Osteoblast (primary cell): Measurements from ENCODE around the gene PAXIP1. TPM values are rescaled to one million over a fixed set of nuclear protein-coding genes. Genes with fewer than 3 reads are reported as not detected.
A peak's percentile ranks its signal among the peaks of the same experiment; 100 is the strongest.

Source experiments
- DNase-seq: peaks from one replicate; pipeline ENCODE4 v3.0.0; 2011; ENCODE audit warnings: low spot score, mixed read lengths; ENCODE audit not compliant: insufficient read length; ENCODE audit errors: missing footprints
- H2AFZ ChIP-seq: 2 replicates; pipeline ENCODE4 v1.6.0; 2011; ENCODE audit warnings: mild to moderate bottlenecking, low read length
- H3K27ac ChIP-seq: 2 replicates; pipeline ENCODE4 v1.5.1; 2011; ENCODE audit warnings: mild to moderate bottlenecking, low read depth, low read length, moderate library complexity
- H3K27me3 ChIP-seq: 2 replicates; pipeline ENCODE4 v1.6.0; 2012; ENCODE audit warnings: mild to moderate bottlenecking, control low read depth, inconsistent platforms, low read length, moderate library complexity; ENCODE audit not compliant: insufficient read depth
- H3K36me3 ChIP-seq: 2 replicates; pipeline ENCODE4 v1.5.1; 2011; ENCODE audit warnings: mild to moderate bottlenecking, low read length, control low read depth, moderate library complexity; ENCODE audit not compliant: insufficient read depth
- H3K4me1 ChIP-seq: 2 replicates; pipeline ENCODE4 v1.5.1; 2011; ENCODE audit warnings: mild to moderate bottlenecking, low read length, control low read depth, moderate library complexity; ENCODE audit not compliant: insufficient read depth
- H3K4me2 ChIP-seq: 2 replicates; pipeline ENCODE4 v1.6.0; 2011; ENCODE audit warnings: mild to moderate bottlenecking, low read length; ENCODE audit not compliant: insufficient read depth
- H3K4me3 ChIP-seq: fragments of 200-600 bp; sonication (generic); 3 replicates; pipeline ENCODE4 v1.5.1; 2012; ENCODE audit warnings: mild to moderate bottlenecking, low read length, inconsistent platforms; ENCODE audit not compliant: insufficient read depth
- H3K79me2 ChIP-seq: 2 replicates; pipeline ENCODE4 v1.6.0; 2012; ENCODE audit warnings: mild to moderate bottlenecking, low read length, control low read depth, inconsistent platforms; ENCODE audit not compliant: insufficient read depth
- H3K9me3 ChIP-seq: 2 replicates; pipeline ENCODE4 v1.5.1; 2011; ENCODE audit warnings: low read depth, low read length, control low read depth
- H4K20me1 ChIP-seq: 2 replicates; pipeline ENCODE4 v1.6.0; 2012; ENCODE audit warnings: mild to moderate bottlenecking, low read length, control low read depth; ENCODE audit not compliant: insufficient read depth
- CTCF ChIP-seq: IDR thresholded peaks from 2 replicates; pipeline ENCODE4 v1.5.1; 2011; ENCODE audit warnings: mild to moderate bottlenecking, low read depth, low read length, moderate library complexity; ENCODE audit errors: extremely low read depth
- total RNA-seq: library from RNA; depleted of rRNA; stranded (reverse); fragments of >200 nt; gene quantifications from 2 replicates; pipeline ENCODE4 v1.2.3, GENCODE V29; 2012

PAXIP1 gene
- total RNA-seq, 1 donor, result 10.5 TPM

DNA sequence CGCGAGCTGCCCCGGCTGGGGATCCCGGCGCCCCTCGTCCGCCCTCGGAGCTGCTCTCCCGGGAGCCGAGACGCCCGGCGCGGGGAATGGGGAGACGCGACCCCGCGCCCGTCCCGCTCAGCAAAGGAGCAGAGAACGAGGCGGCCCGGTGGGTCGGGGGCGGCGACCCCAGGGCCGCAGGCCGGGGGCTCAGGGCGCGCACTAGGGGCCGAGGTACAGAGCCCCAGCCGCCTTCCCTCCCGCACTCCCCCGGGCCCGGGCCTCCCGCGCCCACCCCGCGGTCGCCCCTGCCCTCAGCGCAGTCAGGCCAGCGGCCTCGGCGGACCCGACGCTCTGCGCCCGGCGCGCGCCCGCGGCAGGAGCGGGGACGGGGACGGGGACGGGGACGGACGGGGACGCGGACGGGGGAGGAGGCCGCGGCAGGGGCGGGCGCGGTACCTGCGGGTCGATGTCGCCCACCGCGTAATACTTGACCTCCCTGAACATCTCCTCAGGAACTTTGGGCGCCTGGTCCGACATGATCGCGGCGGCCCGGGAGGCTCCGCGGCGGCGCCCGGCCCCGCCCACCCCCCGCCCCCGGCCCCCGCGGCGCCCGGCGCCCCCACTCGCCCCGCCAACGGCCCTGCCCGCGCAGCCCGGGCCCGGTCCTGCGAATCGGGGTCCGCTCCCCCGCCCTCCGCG is 373 bp downstream of the PAXIP1 start:
- H3K4me2 ChIP-seq, result peak overlapping the region; percentile 87
- no peak overlapping the region for H3K27ac ChIP-seq
- no peak for TF ChIP-seq CTCF
- no peaks in the 10 kb centered on the region for H3K9me3 ChIP-seq
- peaks cover 51% of the 10 kb centered on the region for H3K79me2 ChIP-seq
- no peaks in the 10 kb centered on the region for H4K20me1 ChIP-seq
- peak overlapping the region; percentile 35 for H2AFZ ChIP-seq
- no peaks in the 10 kb centered on the region for H3K27me3 ChIP-seq
- H3K4me1 ChIP-seq, result peaks cover 5% of the 10 kb centered on the region
- peak; percentile 93 for DNase-seq
- peak overlapping the region; percentile 92 for H3K4me3 ChIP-seq
- peaks cover 6% of the 10 kb centered on the region for H3K36me3 ChIP-seq

DNA sequence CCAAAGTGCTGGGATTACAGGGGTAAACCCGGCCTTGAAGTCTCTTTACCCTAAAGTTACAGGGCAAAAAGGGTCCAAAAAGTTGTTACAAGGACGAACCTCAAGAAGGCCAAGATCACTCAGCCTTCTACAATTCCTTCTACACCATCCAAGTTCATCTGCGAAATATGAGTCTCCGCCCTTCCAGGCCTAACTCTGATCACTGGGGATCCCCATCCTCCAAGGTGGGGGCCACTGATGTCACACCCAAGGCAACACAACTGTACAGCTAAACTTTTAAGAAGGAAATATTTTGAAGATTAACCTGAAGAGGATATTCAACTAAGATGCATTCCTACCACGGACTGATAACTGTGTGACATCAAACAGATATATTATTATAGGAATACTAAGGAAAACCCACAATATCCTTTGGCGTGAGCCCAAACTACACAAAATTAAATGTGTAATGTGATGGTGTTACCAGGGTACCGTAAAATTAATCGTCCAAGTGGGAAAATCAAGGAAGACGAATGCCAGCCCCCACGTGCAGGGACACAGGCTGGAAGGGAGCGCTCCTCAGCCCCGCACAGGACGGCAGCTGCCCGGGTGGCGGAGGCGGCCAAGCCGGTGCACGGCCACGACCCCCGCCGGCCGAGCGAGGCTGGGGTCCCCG is 1.0 kb downstream of the PAXIP1 start:
- Histone ChIP-seq H3K4me2 (peak overlapping the region; percentile 87), H3K79me2 (peaks cover 51% of the 10 kb centered on the region), H4K20me1 (no peaks in the 10 kb centered on the region), H3K36me3 (peaks cover 13% of the 10 kb centered on the region), H3K9me3 (no peaks in the 10 kb centered on the region), H3K27ac (no peak overlapping the region), H3K27me3 (no peaks in the 10 kb centered on the region), H3K4me3 (peak overlapping the region; percentile 92), H3K4me1 (peaks cover 5% of the 10 kb centered on the region), H2AFZ (peak overlapping the region; percentile 35)
- peak; percentile 84 for DNase-seq
- TF ChIP-seq CTCF, result no peak

- H3K36me3 ChIP-seq, result peaks cover 21% of the 10 kb centered on the region
- no peak for TF ChIP-seq CTCF
- no peak for DNase-seq
- H4K20me1 ChIP-seq, result no peaks in the 10 kb centered on the region
- H3K9me3 ChIP-seq, result no peaks in the 10 kb centered on the region
- H3K79me2 ChIP-seq, result peaks cover 51% of the 10 kb centered on the region
- no peak overlapping the region for H3K27ac ChIP-seq
- peaks cover 5% of the 10 kb centered on the region for H3K4me1 ChIP-seq
- no peaks in the 10 kb centered on the region for H3K27me3 ChIP-seq
- H3K4me3 ChIP-seq, result no peak overlapping the region
- no peak overlapping the region for H2AFZ ChIP-seq
- no peak overlapping the region for H3K4me2 ChIP-seq
Measured at GRCh38 chr7:155000795-155001194, 2.1 kb downstream of the PAXIP1 start.

- no peak for TF ChIP-seq CTCF
- Histone ChIP-seq H3K4me1 (peaks cover 2% of the 10 kb centered on the region), H3K36me3 (peaks cover 29% of the 10 kb centered on the region), H3K9me3 (no peaks in the 10 kb centered on the region), H3K79me2 (peaks cover 42% of the 10 kb centered on the region), H3K4me2 (no peak overlapping the region), H3K4me3 (no peak overlapping the region), H3K27ac (no peak overlapping the region), H3K27me3 (no peaks in the 10 kb centered on the region), H2AFZ (no peak overlapping the region), H4K20me1 (no peaks in the 10 kb centered on the region)
- DNase-seq, result no peak
Measured at GRCh38 chr7:154998481-154998880, 4.4 kb downstream of the PAXIP1 start.
